ENCODE data around the gene CNN2. TPM values are rescaled to one million over a fixed set of nuclear protein-coding genes. Genes with fewer than 3 reads are reported as not detected.
A peak's percentile ranks its signal among the peaks of the same experiment; 100 is the strongest.

CNN2 gene
- total and polyA plus RNA-seq, 2 of the 4 experiments (the other 2 are of a cell fraction): 272 to 395 TPM

DNA sequence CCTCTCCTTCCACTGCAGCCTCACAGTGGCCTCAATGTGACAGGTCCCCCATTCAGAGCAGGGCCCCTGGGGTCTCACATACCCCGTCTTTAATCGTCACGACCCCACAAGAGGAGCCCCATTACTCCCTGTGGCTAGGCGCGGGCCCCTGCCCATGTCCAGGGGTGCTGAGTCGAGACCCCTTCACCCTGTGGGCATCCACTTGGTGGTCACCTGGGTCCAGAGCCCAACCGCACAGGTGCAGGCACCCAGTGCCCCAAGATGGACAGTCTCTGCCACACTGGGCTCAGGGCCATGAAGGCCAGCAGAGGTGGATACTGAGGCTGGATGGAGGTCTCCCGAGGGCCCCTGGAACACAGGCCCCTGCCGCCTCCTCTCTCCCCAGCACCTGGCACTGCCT is 8.5 kb upstream of the CNN2 start:
- H2AK9ac ChIP-seq (replicated peaks; ENCODE audit: low read depth, low read length, poor library complexity): peak overlapping the region; percentile 66
- no TSS peak for BruUV-seq (replicated peaks)
- H3K4ac ChIP-seq (ENCODE audit: low read depth, low read length): no peak overlapping the region
- no peak overlapping the region for H3K14ac ChIP-seq (replicated peaks; ENCODE audit: low read depth, low read length)
- no peak overlapping the region for H2BK5ac ChIP-seq (ENCODE audit: low read depth, low read length, poor library complexity, severe bottlenecking)
- peaks cover 11% of the 10 kb centered on the region for H3K36me3 ChIP-seq (ENCODE audit: control insufficient read depth, insufficient read depth, low read length)
- intact Hi-C loops (cut with micrococcal nuclease) (no loop called here), in situ Hi-C loops (cut with MboI; ENCODE audit: low sequenced_read_pairs) (no loop called here), dilution Hi-C loops (cut with HindIII; ENCODE audit: low sequenced_read_pairs, unreplicated experiment) (no loop called here)
- no peak overlapping the region for H3K23ac ChIP-seq (ENCODE audit: low read depth, low read length)
- 0 out of 2 replicates have a peak overlapping the region, but pooled peaks have one; percentile 7 for H3K9ac ChIP-seq (ENCODE audit: low read depth, low read length)
- no peak for ATAC-seq (ENCODE audit: low read depth)
- no peak overlapping the region for H4K8ac ChIP-seq (ENCODE audit: low read depth in 2 of 2, low read length in 2 of 2)
- no peak overlapping the region for H2BK20ac ChIP-seq (ENCODE audit: low read depth, low read length)
- peaks cover 80% of the 10 kb centered on the region for H4K20me1 ChIP-seq (ENCODE audit: insufficient read depth, low read length)
- CTCF ChIA-PET: interaction anchor here (1.0 kb wide), 1 partner anchor 17 kb away, joined by 3 read pairs; the partner anchor contains the start of gene GRIN3B
- peaks cover 9% of the 10 kb centered on the region; the same call in 1 of the 2 replicates for H3K9me1 ChIP-seq (ENCODE audit: insufficient read depth, low read length)
- no peak overlapping the region for H3K18ac ChIP-seq (ENCODE audit: low read depth, low read length)
- no peak overlapping the region for H3K4me3 ChIP-seq (ENCODE audit: insufficient read depth, low read depth, low read length)
- H2AK5ac ChIP-seq (ENCODE audit: low read depth, low read length): no peak overlapping the region
- POLR2A ChIA-PET (ENCODE audit: unreplicated experiment): no interaction called here
- no peaks in the 10 kb centered on the region for H3K27me3 ChIP-seq (ENCODE audit: control insufficient read depth, insufficient read depth, low read length)
- no peaks in the 10 kb centered on the region for H3K9me3 ChIP-seq (ENCODE audit: control insufficient read depth, insufficient read depth, low read length)
- TF ChIP-seq, protein P1, sequence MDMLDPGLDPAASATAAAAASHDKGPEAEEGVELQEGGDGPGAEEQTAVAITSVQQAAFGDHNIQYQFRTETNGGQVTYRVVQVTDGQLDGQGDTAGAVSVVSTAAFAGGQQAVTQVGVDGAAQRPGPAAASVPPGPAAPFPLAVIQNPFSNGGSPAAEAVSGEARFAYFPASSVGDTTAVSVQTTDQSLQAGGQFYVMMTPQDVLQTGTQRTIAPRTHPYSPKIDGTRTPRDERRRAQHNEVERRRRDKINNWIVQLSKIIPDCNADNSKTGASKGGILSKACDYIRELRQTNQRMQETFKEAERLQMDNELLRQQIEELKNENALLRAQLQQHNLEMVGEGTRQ (IDR thresholded peaks at IDR 0.05; ENCODE audit: low read depth, low read length): no peak
- TF ChIP-seq POLR2A (IDR thresholded peaks at IDR 0.05; ENCODE audit: low read depth, low read length): no peak
- no peak for TF ChIP-seq CHD1 (IDR thresholded peaks at IDR 0.05; ENCODE audit: low read depth, low read length)
- no peak for TF ChIP-seq CEBPB (IDR thresholded peaks at IDR 0.05; ENCODE audit: low read depth, low read length)
- TF ChIP-seq BHLHE40 (IDR thresholded peaks at IDR 0.05; ENCODE audit: low read depth, low read length): no peak
- no peak for TF ChIP-seq MAZ (IDR thresholded peaks at IDR 0.05; ENCODE audit: borderline replicate concordance, low read depth, low read length)
- no peak for TF ChIP-seq RCOR1 (IDR thresholded peaks at IDR 0.05; ENCODE audit: insufficient replicate concordance, low read length)
- TF ChIP-seq MAFK (IDR thresholded peaks at IDR 0.05; ENCODE audit: low read depth, low read length): no peak
- TF ChIP-seq MXI1 (IDR thresholded peaks at IDR 0.05; ENCODE audit: borderline replicate concordance, low read depth, low read length): no peak
- no peak for TF ChIP-seq SMC3 (IDR thresholded peaks at IDR 0.05; ENCODE audit: low read depth, low read length)
- TF ChIP-seq, protein P2, sequence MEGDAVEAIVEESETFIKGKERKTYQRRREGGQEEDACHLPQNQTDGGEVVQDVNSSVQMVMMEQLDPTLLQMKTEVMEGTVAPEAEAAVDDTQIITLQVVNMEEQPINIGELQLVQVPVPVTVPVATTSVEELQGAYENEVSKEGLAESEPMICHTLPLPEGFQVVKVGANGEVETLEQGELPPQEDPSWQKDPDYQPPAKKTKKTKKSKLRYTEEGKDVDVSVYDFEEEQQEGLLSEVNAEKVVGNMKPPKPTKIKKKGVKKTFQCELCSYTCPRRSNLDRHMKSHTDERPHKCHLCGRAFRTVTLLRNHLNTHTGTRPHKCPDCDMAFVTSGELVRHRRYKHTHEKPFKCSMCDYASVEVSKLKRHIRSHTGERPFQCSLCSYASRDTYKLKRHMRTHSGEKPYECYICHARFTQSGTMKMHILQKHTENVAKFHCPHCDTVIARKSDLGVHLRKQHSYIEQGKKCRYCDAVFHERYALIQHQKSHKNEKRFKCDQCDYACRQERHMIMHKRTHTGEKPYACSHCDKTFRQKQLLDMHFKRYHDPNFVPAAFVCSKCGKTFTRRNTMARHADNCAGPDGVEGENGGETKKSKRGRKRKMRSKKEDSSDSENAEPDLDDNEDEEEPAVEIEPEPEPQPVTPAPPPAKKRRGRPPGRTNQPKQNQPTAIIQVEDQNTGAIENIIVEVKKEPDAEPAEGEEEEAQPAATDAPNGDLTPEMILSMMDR (conservative IDR thresholded peaks at IDR 0.05; ENCODE audit: low read depth, low read length): no peak
- TF ChIP-seq NFE2L2 (IDR thresholded peaks at IDR 0.05; ENCODE audit: low read depth, low read length): no peak
- TF ChIP-seq, protein P3, sequence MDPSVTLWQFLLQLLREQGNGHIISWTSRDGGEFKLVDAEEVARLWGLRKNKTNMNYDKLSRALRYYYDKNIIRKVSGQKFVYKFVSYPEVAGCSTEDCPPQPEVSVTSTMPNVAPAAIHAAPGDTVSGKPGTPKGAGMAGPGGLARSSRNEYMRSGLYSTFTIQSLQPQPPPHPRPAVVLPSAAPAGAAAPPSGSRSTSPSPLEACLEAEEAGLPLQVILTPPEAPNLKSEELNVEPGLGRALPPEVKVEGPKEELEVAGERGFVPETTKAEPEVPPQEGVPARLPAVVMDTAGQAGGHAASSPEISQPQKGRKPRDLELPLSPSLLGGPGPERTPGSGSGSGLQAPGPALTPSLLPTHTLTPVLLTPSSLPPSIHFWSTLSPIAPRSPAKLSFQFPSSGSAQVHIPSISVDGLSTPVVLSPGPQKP (IDR thresholded peaks at IDR 0.05; ENCODE audit: borderline replicate concordance, low read depth, low read length): no peak
- H3K56ac ChIP-seq (ENCODE audit: extremely low read depth, insufficient read depth, low read length): no peak overlapping the region
- no peak overlapping the region for H4K5ac ChIP-seq (ENCODE audit: low read depth, low read length)
- WGBS, 2 experiments (ENCODE audit: extremely low coverage in 2 of 2, insufficient read length in 1 of 2): 97% methylated on average over 6 of the region's 9 CpGs; no CpG with 5 or more reads in 1 of the 2 experiments
- peaks cover 33% of the 10 kb centered on the region for H3K4me1 ChIP-seq (ENCODE audit: control insufficient read depth, insufficient read depth, low read length)
- H3K27ac ChIP-seq (ENCODE audit: insufficient read depth, low read length): no peak overlapping the region
- H2BK15ac ChIP-seq (ENCODE audit: low read depth, low read length): no peak overlapping the region
- H2AFZ ChIP-seq (replicated peaks; ENCODE audit: low read length, poor library complexity): no peak overlapping the region
- no peak overlapping the region for H2BK120ac ChIP-seq (ENCODE audit: low read depth, low read length)
- no peak for DNase-seq
- H3K79me1 ChIP-seq (ENCODE audit: low read depth in 1 of 2, low read length in 2 of 2): peaks cover 0 to 60% of the 10 kb centered on the region in 2 experiments; a peak in 2 of 4 replicates
- no peak overlapping the region for H4K91ac ChIP-seq (ENCODE audit: insufficient read depth, low read depth, low read length)
- H3K4me2 ChIP-seq (ENCODE audit: low read depth, low read length): no peak overlapping the region
